Measurements from ENCODE around the gene HIF3A. TPM values are rescaled to one million over a fixed set of nuclear protein-coding genes. Genes with fewer than 3 reads are reported as not detected.
A peak's percentile ranks its signal among the peaks of the same experiment; 100 is the strongest.

HIF3A gene
- total RNA-seq, 3 donors from 2014 or later, result 10.4 to 111 (median 20.6) TPM

DNA sequence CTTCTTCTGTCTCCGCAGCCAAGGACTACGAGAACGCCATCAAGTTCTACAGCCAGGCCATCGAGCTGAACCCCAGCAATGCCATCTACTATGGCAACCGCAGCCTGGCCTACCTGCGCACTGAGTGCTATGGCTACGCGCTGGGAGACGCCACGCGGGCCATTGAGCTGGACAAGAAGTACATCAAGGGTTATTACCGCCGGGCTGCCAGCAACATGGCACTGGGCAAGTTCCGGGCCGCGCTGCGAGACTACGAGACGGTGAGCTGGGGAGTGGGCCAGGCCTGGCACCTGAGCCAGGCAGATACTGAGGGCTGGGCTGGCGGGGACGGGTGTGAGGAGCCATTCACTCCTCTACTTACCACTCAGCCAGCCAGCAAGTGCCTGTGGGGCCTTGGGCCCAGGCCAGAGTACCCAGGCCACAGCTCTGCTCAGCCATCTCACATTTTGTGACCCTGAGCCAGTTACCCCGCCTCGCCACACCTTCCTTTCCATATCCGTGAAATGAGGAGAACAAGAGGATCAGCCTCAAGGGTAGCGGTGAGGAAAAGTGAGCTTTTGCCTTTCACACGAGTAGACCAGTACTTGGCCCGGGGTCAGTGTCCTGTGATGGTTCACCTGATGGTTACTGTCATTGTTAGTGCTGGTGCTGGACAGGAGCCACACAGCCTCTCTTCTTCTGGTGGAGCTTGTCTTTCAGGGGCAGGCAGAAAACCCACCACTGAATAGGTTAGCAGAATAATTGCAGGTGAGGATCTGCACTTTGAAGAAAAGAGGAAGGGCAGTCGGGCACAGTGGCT lies 57.1 kb downstream of the HIF3A start:
- DNase-seq (ENCODE audit: low spot score in 2 of 2), result no peak
- H3K36me3 ChIP-seq, result no peaks in the 10 kb centered on the region
- H3K27ac ChIP-seq, result peak overlapping the region; percentile 52 to 60

GRCh38 chr19:46355234-46356148 lies 58.6 kb downstream of the HIF3A start:
- Histone ChIP-seq H3K27ac (no peak overlapping the region), H3K36me3 (no peaks in the 10 kb centered on the region), H3K27me3 (no peaks in the 10 kb centered on the region), H3K4me1 (peaks cover 7 to 12% of the 10 kb centered on the region in 2 donors), H3K9me3 (no peaks in the 10 kb centered on the region), H3K4me3 (no peak overlapping the region)
- DNase-seq (ENCODE audit: low spot score in 2 of 2), result no peak
- intact Hi-C loops (cut with DNase I; ENCODE audit: low total_unique reads), result no loop called here
- TF ChIP-seq CTCF (IDR thresholded peaks at IDR 0.05) (no peak), POLR2A (IDR thresholded peaks at IDR 0.05) (no peak), POLR2AphosphoS5 (IDR thresholded peaks at IDR 0.05) (no peak)

More for the DNA sequence above, 57.1 kb downstream of the HIF3A start:
- Histone ChIP-seq H3K9me3 (no peaks in the 10 kb centered on the region), H3K4me3 (no peak overlapping the region), H3K27me3 (no peaks in the 10 kb centered on the region), H3K4me1 (peaks cover 7 to 19% of the 10 kb centered on the region in 2 donors)
- no peak for TF ChIP-seq CTCF (IDR thresholded peaks at IDR 0.05)
- intact Hi-C loops (cut with DNase I; ENCODE audit: low total_unique reads), result no loop called here

DNA sequence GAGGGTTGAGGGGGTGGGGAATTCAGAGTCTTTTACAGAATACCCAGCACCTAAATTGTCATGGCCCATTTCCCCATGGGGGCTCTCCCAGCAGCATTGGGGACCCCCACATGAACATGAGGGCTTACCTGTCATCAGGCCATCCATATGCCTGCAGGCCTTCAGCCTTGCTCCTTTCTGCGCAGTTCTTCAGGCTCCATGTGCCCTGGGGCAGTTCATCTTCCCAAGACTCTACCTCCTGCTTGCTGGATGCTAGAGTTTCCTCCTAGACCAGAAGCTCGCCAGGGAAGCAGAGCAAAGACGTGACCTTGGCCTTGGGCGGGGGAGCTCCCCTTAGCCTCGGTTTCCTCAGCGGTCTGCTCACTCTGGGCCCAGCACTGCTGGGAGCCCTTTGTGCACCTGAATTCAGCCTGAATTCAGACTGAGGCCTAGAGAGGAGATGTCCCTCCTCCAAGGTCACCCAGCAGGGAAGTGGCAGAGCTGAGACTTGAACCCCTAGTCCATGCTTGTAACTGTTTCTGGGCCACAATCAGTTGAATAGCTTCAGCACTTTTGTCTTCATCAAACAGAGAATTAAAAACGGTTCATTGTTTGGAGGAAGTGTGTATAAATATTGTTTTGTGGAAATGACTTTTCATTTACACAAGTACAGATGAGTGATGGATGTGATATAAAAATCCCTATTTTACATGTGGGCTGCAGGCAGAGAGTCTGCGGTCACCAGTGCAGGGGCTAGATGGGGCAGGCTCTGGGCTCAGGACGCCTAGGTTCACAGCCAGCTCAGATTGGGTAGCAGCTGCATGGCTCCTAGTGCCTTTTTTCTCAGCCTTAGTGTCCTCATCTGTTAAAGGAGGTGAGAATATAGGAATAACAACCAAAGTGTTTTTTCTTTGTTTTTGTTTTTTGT lies 59.6 kb downstream of the HIF3A start:
- intact Hi-C loops (cut with DNase I; ENCODE audit: low total_unique reads), result no loop called here

GRCh38 chr19:46357846-46358583 lies 61.2 kb downstream of the HIF3A start:
- no peaks in the 10 kb centered on the region for H3K9me3 ChIP-seq
- H3K27me3 ChIP-seq, result no peaks in the 10 kb centered on the region
- intact Hi-C loops (cut with DNase I; ENCODE audit: low total_unique reads), result no loop called here
- H3K36me3 ChIP-seq, result no peaks in the 10 kb centered on the region
- no peak for TF ChIP-seq CTCF (IDR thresholded peaks at IDR 0.05)
- TF ChIP-seq POLR2AphosphoS5 (IDR thresholded peaks at IDR 0.05), result no peak
- TF ChIP-seq POLR2A (IDR thresholded peaks at IDR 0.05), result no peak
- no peak for DNase-seq (ENCODE audit: low spot score in 2 of 2)
- H3K4me1 ChIP-seq, result no peaks in the 10 kb centered on the region
- H3K4me3 ChIP-seq, result no peak overlapping the region
- H3K27ac ChIP-seq, result no peak overlapping the region

More for the DNA sequence above, 59.6 kb downstream of the HIF3A start:
- Histone ChIP-seq H3K9me3 (no peaks in the 10 kb centered on the region), H3K27ac (no peak overlapping the region), H3K4me3 (no peak overlapping the region), H3K27me3 (no peaks in the 10 kb centered on the region), H3K36me3 (no peaks in the 10 kb centered on the region), H3K4me1 (peaks cover 2 to 4% of the 10 kb centered on the region in 2 donors)
- no peak for TF ChIP-seq POLR2AphosphoS5 (IDR thresholded peaks at IDR 0.05)
- no peak for TF ChIP-seq POLR2A (IDR thresholded peaks at IDR 0.05)
- no peak for TF ChIP-seq CTCF (IDR thresholded peaks at IDR 0.05)
- no peak for DNase-seq (ENCODE audit: low spot score in 2 of 2)

All from breast epithelium (tissue), 4 donors.